NT2/D1 (cell line): ENCODE measurements around the gene BEX2.
"Not testable (repeated sequence)": the region's sequence is repeated elsewhere in the genome, so short reads cannot be mapped to it uniquely, and the experiment has no call there.

Experiments used
- DNase-seq: peaks from one replicate; pipeline ENCODE4 v3.0.0-alpha.2; 2011; ENCODE audit warnings: low read depth, low spot score
- H3K27me3 ChIP-seq: 2 replicates; pipeline ENCODE4 v1.6.0; 2011; ENCODE audit warnings: mild to moderate bottlenecking; ENCODE audit not compliant: insufficient read length, insufficient read depth
- H3K36me3 ChIP-seq: 2 replicates; pipeline ENCODE4 v1.6.1; 2011; ENCODE audit warnings: mild to moderate bottlenecking, low read length, mixed read lengths; ENCODE audit not compliant: insufficient read depth, insufficient read length
- H3K4me1 ChIP-seq: 2 replicates; pipeline ENCODE4 v1.5.1; 2011; ENCODE audit not compliant: insufficient read depth, insufficient read length
- H3K4me3 ChIP-seq: 2 replicates; pipeline ENCODE4 v1.5.1; 2011; ENCODE audit warnings: low read depth; ENCODE audit not compliant: insufficient read length
- H3K9ac ChIP-seq: 2 replicates; pipeline ENCODE4 v1.6.0; 2011; ENCODE audit warnings: low read depth; ENCODE audit not compliant: insufficient read length
- H3K9me3 ChIP-seq: 2 replicates; pipeline ENCODE4 v1.5.1; 2011; ENCODE audit warnings: mild to moderate bottlenecking, low read length; ENCODE audit not compliant: insufficient read depth
- SUZ12 ChIP-seq: IDR thresholded peaks from 2 replicates; pipeline ENCODE4 v1.6.1; 2011; ENCODE audit not compliant: insufficient read length, insufficient read depth; ENCODE audit errors: extremely low read depth
- YY1 ChIP-seq: IDR thresholded peaks from 2 replicates; pipeline ENCODE4 v1.6.1; 2011; ENCODE audit not compliant: insufficient read length, insufficient read depth
- ZNF274 ChIP-seq: IDR thresholded peaks from 2 replicates; pipeline ENCODE4 v1.6.1; 2011; ENCODE audit warnings: mild to moderate bottlenecking, low read depth, low read length

BEX2 gene

DNA sequence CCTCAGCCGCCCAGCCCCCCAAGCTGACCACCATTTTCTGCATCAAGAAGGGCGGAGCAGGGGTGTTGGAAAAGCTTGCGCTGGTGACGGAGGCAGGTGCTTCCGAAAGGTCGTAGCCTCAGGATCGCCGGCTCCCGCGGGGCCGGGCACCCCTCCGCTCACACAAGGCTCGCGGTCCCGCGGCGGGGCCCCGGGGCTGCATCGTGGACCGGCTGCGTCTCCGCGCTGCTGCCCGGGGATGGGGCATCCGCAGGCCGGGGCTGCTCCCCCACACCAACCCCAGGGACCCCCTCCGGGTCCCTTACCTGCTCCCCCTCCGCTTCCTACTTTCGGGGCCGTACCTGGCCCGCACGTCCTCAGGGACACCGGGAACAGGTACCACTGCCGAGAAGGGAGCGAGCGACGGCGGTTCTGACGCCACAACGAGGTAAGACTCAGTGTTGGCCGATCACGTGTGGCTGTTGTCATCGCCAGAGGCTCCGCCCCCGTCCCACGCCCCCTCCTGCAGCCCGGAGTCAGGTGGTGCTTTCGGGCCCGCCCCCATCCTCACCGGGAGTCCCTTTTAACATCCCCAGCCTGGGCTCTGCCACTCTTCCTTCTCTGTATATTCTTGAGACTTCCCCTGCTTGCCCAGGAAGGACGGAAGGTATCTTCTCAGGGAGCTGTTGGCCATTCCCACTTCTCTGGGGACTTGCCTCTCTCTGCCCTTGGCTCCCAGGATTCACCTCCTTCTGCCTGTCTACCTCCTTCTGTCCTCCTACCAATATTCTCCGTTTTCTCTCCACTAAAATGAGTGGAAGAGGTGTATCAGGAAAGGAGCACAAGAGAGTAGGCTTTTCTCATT is at the start of gene BEX2:
BEX2 (minus strand) TSS at position 436 of the 844 bp plus-strand sequence. CDS start 1,014 bp downstream, outside the sequence.
- Histone ChIP-seq H3K4me3 (peak within 1 kb of the TSS; percentile 75), H3K27me3 (no peaks in the 10 kb centered on the region), H3K9ac (peak within 1 kb of the TSS; percentile 70), H3K9me3 (no peaks in the 10 kb centered on the region), H3K4me1 (no peaks in the 10 kb centered on the region), H3K36me3 (peaks cover 4% of the 10 kb centered on the region)
- TF ChIP-seq ZNF274 (no peak), YY1 (no peak), SUZ12 (no peak)
- peak; percentile 82 for DNase-seq

DNA sequence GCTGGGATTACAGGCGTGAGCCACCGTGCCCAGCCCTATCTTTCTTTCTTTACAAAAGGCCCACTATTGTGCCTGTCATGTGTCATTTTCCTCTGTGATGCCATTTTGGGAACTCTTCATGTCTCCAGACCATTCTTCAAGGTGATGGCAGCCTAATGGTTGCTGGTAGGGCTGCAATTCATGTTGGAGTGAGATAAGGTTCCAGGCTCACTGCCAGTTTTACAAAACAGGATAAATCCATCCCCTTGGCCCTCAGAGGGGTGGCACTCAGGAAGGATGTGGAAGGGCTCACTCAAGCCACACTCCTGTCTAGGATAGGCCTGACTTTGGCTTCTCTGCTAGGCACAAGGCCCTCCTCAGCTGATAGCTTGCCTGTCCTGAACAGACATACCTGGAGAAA is 49.3 kb upstream of the BEX2 start:
- Histone ChIP-seq H3K27me3 (no peaks in the 10 kb centered on the region), H3K9me3 (no peaks in the 10 kb centered on the region), H3K4me3 (no peak overlapping the region), H3K9ac (no peak overlapping the region), H3K4me1 (no peaks in the 10 kb centered on the region), H3K36me3 (peaks cover 14% of the 10 kb centered on the region)
- no peak for TF ChIP-seq ZNF274
- no peak for TF ChIP-seq YY1
- TF ChIP-seq SUZ12 = no peak
- DNase-seq = no peak

DNA sequence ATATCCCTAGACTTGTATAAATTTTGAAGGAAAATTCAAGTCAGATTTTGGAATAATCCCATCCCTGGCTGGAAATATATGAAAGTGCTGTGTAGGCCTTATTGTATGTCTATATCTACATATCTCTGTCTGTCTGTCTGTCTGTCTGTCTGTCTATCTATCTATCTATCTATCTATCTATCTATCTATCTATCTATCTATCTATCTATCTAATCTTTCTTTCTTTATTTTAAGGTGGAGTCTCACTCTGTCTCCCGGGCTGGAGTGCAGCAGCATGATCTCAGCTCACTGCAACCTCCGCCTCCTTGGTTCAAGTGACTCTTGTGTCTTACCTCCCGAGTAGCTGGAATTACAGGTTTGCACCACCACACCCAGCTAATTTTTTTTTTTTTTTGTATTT is 48.8 kb upstream of the BEX2 start:
- not testable (repeated sequence) for H3K4me3 ChIP-seq, DNase-seq, H3K9me3 ChIP-seq, H3K4me1 ChIP-seq, H3K27me3 ChIP-seq, H3K9ac ChIP-seq
- H3K36me3 ChIP-seq = peaks cover 14% of the 10 kb centered on the region

DNA sequence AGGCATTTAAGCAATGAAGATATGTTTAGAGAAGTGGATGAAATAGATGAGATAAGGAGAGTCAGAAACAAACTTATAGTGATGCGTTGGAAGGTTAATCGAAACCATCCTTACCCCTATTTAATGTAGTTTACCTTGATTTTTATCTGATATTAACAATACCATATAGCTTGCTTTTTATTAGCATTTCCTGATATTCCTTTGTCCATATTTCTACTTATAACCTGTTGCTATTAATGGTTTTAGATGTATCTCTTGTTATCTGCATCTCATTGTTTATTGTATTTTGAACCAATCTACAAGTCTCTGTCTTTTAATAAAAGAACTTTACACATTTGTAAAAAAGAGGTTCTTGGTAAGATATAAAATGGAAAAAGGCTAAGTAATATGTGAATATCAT is 47.1 kb upstream of the BEX2 start:
- H3K9me3 ChIP-seq = no peaks in the 10 kb centered on the region
- H3K36me3 ChIP-seq = peaks cover 14% of the 10 kb centered on the region
- H3K4me1 ChIP-seq = no peaks in the 10 kb centered on the region
- TF ChIP-seq ZNF274 (no peak), YY1 (no peak), SUZ12 (no peak)
- H3K9ac ChIP-seq = peak overlapping the region; percentile 91
- DNase-seq = no peak
- peak overlapping the region; percentile 91 for H3K4me3 ChIP-seq
- no peaks in the 10 kb centered on the region for H3K27me3 ChIP-seq

DNA sequence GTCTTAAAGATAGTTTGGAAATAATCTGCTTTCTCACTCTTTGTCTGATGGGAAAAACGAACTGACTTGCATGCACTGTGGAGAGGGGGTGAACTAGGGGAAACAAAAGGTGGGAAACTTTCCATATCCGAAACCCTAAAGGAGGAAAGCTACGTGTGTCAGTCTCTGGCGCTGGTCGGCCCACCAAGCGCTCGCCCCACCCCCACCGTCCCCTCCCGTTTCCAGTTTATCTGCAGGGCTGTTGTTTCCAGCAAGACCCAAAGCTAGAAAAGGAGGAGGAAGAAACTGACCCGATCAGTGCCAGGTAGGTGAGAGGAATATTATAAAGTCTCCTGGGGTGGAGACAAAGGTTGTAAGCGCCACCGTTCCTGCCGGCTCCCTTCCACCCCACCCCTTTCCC is 46.1 kb upstream of the BEX2 start:
- TF ChIP-seq SUZ12 (no peak), YY1 (no peak), ZNF274 (no peak)

DNA sequence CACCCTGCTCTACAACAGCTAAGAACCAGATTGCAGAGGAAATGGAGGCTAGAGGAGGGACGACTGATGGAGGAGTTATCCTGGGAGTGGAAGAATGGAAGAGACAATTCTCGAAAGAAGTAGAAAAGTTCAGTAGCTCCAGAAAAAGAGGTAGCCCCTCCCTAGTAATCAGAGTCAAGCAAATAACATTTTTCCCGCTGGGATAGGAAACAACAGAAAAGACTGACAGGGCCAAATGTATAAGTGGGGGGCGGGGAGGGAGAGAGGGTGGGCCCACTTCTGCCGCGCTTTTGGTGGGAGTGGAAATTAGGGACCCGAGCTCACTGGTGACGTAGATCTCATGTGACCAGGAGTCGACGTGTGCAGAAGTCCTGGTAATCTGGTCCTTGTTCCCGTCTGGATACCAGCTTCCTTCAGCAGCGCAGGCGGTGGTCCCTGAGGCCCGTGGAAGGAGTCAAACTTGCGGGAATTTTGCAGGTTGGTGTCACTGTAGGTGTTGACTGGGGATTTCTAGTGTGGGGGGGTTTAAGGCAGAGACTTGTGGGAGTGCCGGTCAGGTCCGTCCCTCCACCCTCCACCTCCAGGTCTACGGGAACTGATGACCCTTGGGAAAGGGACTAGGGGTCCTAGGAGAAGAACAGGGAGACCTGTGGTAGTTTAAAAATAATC is 45.5 kb upstream of the BEX2 start, which contains the start of gene TCEAL9:
TCEAL9 (plus strand) TSS at position 377 of the 669 bp plus-strand sequence. CDS start 1,179 bp downstream, outside the sequence.
- H3K9me3 ChIP-seq = no peaks in the 10 kb centered on the region
- no peak for DNase-seq
- no peaks in the 10 kb centered on the region for H3K27me3 ChIP-seq

More for the DNA sequence above, 46.1 kb upstream of the BEX2 start:
- no peak for DNase-seq
- Histone ChIP-seq H3K27me3 (no peaks in the 10 kb centered on the region), H3K4me3 (peak overlapping the region; percentile 91), H3K9ac (peak overlapping the region; percentile 91), H3K9me3 (no peaks in the 10 kb centered on the region), H3K4me1 (no peaks in the 10 kb centered on the region), H3K36me3 (peaks cover 14% of the 10 kb centered on the region)

DNA sequence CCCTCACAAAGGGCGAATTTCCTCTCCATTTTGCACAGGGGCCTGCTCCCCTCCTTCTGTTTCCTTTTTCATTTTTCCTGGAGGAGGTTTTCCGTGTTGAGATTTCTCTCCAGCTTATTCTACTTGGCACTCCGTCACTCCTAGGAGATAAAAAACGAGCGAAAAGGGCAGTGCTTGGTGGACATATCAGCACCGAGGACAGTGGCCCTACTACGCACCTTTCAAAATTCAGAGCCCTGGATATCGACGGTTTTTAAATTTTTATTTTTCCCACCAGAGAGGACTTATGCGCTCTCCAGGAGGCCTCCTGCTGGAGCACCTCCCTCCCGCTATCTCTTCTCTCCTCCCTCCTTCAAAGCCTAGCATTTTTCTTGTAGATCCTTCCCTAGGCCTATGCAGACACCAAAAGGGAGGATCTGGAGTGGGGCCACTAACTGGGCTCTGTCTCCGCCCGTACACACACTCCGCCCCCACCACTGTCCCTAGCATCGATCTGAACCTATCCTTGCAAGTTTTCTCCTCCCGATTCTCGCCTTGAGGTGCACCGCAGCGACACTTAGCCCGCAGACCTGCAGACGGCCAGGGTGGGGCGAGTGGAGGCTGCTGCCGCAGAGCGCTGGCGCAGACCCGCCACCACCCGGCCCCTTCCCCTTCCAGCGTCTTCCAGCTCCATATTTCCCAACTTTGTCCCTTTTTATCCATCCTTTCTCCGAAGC is 37.0 kb upstream of the BEX2 start:
- no peak for TF ChIP-seq SUZ12
- no peak for TF ChIP-seq ZNF274
- TF ChIP-seq YY1 = no peak
- H3K27me3 ChIP-seq = no peaks in the 10 kb centered on the region
- no peak overlapping the region for H3K4me3 ChIP-seq
- H3K9me3 ChIP-seq = no peaks in the 10 kb centered on the region
- no peak overlapping the region for H3K9ac ChIP-seq
- no peak for DNase-seq
- H3K4me1 ChIP-seq = no peaks in the 10 kb centered on the region
- no peaks in the 10 kb centered on the region for H3K36me3 ChIP-seq

More for the DNA sequence above, 45.5 kb upstream of the BEX2 start, which contains the start of gene TCEAL9:
- peak within 1 kb of the TSS; percentile 91 for H3K9ac ChIP-seq
- H3K4me1 ChIP-seq = no peaks in the 10 kb centered on the region
- peak within 1 kb of the TSS; percentile 91 for H3K4me3 ChIP-seq
- TF ChIP-seq YY1 = no peak
- no peak for TF ChIP-seq SUZ12
- TF ChIP-seq ZNF274 = no peak
- peaks cover 14% of the 10 kb centered on the region for H3K36me3 ChIP-seq
